GM15510 (cell line): ENCODE results near the gene F7.

Source experiments
- POLR2A ChIP-seq: IDR thresholded peaks from 3 replicates; pipeline ENCODE4 v1.6.1; 2011; ENCODE audit warnings: borderline replicate concordance; ENCODE audit not compliant: insufficient read length; ENCODE audit errors: extremely low read depth

F7 gene

DNA sequence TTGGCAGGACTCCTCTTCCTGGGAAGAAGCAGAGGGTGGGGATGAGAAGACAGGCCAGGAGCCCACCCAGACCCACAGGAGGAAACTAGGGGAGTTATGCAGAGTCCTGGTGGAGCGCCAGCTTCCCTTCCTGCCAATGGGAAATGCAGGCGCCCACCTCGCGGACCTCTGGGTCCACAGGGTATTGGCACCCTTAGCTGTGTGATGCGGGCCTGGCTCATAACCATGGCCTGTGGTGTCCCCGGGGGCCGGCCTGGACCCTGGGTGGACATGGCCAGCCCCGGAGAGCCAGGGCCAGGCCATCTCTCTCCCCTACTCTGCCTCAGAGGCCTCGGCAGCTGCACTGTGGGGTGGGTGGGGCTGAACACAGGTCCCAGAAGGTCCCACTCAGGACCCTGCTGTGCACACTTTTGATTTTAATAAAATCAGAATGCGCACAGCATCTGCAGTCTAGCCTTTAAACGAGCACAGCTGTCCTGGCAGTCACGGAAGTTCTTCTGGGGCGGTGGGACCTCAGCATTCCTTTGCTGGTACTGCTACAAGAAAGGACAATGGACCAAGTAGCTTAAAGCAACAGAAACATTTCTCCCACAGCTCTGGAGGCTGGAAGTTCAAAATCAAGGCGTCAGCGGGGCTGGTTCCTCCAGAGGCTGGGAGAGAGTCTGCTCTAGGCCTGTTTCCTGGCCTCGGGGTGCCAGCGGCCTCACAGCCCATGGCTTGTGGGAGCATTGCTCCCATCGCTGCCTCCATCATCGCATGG is 18.8 kb downstream of the F7 start:
- no peak for TF ChIP-seq POLR2A

DNA sequence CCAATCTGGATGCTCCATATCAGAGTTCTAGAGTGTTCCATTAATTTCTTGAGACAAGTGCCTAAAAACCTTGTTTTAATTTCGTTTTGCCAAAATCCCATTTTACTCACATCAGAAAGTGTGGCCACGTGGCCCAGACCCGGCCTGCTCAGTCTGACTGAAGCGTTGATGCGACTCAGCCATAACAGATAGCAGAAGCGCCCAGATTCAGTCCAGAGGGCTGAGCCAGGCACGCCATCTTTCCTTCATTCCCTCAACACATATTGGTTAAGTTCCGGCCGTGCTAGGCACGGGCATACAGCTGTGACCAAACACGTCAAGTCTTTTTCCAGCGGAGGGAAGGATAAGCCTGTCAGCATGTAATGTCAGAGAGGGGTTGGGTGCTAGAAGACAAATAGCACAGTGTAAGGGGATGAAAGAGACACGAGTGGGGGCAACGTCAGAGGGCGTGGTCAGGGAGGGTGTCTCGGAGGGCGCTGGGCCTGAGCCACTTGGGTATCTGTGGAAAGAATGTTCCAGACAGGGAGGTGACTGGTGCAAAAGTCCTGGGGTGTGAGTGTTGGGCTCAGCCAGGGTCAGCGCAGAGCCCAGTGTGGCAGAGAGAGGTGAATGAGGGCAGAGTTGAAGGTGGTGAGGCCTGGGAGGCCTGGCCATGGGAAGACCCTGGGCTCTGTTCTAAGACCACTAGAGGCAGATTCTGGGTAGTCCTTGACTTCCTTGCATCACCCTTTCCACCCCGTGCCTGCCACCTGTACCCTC is 20.1 kb downstream of the F7 start:
- no peak for TF ChIP-seq POLR2A

DNA sequence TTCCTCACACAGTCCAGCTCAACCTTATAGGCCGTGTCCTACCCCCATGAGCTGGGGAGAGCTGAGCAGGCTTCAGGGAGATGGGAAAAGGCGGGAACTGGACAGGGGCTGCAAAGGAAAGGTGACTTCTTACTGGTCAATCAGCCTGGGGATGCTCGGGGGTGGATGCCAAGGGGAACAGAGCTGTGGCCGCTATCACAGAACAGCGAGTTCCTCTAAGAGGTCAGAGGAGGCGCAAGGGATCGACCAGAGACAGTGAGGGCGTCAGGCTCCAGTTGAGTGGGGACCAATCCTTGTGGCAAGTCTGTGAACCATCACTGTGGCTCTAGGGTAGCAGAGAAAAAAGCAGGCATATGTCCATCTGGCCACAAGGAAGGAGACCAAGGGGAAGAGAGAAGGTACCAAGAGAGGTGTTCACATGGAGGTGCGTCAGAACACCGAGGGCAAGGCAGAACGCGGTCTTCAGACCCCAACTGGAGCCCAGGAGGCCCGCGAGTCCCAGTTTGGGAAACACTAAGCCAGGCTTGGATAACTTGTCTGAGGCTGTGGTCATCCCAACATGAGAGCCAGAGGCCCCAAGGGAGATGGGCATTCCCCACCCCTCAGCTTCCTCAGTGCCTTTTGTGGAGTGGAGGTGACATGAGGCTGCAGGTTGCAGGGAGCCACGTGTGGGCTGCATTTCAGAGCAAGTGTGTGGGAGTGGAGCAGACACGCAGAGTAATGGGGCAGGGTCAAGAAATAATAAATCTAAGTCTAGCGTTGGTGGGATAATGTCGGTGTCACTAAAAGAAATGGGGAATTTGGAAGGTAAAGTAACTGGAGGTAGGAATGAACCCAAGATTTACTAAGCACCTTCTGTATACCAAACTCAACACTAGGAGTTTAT is 20.9 kb downstream of the F7 start:
- TF ChIP-seq POLR2A: no peak

DNA sequence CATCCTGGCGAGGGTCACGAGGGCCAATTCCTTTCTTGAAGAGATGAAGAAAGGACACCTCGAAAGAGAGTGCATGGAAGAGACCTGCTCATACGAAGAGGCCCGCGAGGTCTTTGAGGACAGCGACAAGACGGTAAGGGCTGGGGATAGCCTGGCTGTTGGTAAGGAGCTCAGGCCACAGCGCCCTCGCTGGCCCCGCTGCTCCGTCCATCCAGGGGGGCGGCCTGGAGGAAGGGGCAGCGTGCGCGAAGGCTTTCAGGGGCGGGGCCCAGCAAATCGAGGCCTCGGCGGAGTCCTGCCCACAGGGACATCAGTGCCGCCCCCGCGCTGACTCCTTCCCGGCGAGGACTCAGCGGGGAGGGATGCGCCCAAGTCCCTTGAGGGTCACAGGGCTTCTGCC is 23.9 kb downstream of the F7 start:
- TF ChIP-seq POLR2A: no peak

DNA sequence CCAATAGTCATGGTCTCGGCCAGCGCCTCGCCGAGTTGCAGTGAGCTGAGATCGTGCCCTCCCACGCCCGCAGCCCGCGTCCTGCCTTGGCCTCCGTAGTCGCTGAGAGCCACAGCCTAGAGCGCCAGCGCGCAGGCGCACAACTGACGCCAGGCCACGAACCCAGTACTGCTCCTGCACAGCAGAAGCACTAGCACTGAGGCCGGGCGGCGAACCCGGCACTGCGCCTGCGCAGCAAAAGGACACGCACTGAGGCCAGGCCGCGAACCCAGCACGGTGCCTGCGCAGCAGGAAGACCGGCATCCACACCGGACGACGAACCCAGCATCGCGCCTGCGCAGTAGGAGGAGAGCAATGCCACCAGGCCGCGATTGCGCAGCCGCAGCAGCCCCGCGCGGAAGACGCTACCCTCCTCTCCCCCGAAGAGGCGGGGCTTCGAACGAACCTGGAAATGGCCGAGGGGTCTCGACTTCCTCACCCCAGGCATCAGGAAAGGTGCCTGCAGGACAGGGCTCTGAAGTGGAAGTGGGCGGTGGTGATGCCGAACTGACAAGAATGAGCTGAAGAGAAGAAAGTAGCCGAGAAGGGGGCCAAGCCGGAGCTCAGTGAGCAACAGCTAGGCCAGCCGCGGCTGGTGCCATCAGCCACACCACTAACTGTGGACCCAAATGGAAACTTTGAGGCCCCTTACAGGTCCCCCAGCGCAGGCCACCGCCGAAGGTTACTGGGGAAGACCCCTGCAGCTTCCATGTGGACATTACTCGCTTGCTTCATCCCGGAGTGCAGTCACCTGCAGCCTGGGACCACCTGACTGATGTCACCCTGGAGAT is 24.5 kb downstream of the F7 start:
- TF ChIP-seq POLR2A: no peak

DNA sequence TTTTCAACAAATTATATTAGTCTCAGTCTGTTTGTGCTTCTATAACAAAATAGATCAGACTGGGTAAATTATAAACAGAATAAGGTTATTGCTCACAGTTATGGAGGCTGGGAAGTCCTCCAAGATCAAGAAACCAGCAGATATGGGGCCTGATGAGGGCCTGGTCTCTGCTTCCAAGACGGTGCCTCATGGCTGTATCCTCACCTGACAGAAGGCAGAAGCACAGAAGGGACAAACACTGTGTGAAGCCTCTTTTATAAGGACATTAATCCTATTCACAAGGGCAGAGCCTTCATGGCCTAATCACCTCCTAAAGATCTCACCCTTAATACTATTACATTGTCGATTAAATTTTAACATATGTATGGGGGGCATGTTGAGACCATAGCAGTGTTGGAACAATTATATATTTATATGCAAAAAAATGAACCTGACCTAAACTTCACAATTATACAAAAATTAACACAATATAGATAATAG is 29.7 kb downstream of the F7 start:
- TF ChIP-seq POLR2A: no peak

DNA sequence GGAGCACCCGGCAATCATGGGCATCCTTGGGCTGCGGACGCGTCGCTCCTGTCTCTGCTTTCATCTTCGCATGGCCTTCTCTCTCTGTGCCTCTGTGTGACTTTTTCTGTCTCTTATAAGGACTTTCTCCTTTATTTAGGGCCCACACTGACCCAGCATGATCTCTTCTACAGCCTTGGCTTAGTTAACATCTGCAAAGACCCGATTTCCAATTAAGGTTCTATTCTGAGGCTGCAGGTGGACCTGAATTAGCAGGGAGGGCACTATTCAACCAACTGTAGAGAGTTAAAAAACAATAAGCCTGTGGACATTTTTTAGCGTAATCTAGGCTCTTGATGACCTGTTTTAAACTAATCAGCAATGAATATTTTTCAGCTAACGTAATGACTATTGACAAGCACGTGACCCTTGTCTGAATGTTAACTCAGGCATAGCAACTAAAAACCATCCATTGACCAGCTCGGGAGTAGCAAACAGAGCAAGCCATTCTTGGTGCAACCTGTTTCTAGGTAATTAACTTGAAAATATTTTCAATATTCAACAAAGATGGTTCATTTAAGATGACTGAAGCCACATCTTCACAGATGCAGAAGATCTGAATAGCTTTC is 32.2 kb downstream of the F7 start:
- no peak for TF ChIP-seq POLR2A

DNA sequence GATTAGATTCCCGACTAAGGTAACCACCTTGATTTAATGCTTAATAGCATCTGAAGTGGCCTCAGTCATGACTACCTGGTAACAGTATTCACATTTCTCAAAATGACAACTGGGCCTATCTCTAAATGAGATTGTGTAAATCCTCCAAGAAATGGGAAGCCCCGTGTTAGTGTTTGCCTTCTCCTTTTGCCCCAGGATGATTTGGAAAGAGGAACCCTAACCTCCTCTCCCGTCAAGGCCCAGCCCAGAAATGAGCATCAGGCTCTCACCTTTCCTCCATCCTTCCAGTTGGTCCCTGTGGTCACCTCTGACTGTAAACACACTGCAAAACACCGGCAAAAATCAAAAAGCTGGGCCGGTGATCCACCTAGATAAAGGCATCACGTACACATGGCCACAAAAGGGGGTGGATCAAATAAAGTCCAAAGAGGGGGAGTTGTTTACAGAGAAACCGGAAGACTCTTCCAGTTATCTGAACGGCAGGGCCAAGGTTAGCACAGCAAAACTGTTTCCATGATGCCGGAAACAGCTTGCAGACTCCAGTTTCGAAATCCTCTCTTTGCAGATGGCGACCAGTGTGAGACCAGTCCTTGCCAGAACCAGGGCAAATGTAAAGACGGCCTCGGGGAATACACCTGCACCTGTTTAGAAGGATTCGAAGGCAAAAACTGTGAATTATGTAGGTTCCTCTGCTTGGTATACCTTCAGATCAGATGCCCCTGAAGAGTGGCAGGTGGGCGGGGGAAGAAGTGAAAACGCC is 33.4 kb downstream of the F7 start:
- TF ChIP-seq POLR2A: no peak

DNA sequence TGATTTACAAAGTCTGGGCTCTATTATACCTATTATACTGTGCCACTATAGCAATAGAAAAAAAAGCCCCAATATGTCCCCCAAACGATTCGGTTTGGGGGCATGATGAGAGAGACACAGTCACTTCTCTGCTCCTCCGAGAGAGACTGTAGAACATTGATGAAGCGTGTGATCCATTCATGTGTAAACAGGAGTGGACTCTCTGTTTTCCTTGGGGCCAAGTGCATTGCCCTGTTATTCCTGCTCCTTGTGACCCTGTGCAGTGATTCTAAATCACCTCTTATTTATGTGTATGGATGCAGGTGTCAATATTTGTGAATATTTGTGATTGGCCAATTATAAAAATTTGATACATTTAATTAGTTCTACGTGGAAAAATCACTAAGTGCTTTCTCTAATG is 34.0 kb downstream of the F7 start:
- TF ChIP-seq POLR2A: no peak

DNA sequence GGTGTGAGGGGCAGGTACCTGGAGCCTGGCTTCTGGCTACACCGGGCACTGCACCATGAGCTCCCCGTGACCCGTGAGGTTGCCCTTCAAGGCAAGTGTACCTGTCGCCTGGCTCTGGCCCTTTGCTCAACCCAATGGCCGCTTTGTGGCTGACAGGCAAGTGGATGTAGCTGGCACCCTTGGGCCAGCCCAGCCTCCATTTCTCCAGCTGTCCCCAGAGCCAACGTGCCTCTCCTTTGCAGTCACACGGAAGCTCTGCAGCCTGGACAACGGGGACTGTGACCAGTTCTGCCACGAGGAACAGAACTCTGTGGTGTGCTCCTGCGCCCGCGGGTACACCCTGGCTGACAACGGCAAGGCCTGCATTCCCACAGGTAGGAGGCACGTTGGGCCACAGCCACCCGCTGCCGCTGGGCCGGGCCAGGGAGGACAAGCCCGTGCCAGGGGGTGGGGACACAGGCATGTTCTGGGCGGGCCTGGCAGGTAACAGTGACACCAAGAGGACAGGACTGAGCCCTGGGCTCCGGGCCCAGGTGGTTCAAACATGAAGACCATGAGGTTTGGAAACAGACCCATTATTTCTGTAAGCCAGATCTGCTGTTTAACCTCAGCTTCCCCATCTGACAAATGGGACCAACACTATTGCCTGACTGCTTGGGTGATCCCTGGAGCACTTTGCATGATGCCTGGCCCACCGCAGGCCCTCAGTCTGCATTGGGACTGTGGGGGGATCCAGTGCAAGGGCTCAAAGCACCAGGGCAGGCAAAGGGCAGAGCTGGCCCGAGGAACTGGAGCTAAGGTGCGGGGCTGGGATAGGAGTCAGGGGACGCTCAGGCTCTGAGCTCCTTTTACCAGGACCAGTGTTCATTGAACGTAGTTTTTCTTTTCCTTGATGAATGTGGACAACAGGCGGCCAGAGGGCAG is 35.3 kb downstream of the F7 start:
- TF ChIP-seq POLR2A: no peak

DNA sequence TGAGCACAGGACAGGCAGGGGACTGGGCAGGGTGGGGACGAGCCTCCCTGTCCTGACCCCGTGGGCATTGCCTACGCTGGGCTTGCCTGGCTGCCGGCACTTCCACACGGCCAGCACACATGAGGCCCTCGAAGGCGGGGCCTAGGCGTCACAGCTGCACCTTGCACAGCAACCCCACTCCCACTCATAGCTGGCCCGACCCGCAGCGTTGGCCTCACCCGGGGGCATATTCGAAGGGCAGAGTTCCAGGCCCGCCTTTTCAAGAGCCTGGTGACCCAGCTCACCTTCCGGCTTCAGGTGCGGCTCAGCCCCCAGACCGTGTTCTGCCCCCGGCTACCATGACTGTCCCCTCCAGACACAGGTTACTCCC is 36.0 kb downstream of the F7 start:
- TF ChIP-seq POLR2A: no peak

DNA sequence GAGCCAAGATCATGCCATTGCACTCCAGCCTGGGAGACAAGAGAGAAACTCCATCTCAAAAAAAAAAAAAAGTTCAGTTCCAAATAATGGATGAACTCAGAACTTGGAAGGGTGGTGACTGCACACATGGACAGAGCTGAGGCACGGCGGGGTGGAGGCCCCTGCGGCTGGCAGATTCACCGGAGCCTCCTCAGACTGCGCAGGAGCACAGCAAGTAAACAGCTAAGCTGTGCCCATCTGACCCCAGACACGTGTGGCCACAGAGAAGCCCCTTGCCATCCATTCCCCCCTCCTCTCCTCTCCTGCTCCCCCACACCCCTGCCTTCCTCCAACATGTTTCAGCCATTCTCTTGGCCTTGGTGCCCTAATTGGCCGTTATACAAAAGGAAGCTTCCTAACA is 37.3 kb downstream of the F7 start:
- TF ChIP-seq POLR2A: no peak
